Measurements from ENCODE around the gene COMMD1.

COMMD1 gene

DNA sequence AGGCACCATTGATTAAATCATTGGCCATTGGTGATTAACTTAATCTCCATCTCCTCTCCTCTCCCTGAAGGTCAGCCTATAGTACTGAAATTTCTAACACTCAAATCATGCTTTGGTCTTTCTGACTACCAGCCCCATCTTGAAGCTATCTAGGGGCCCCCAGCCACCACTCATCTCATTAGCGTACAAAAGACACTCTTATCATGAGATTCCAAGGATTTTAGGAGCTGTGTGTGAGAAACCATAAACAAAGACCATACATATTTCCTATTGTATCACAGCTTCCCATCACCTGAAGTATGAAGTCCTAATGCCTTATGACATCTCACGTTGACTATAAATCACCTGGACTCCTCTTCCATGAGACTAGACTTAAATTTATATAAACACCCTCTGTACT lies 196.4 kb downstream of the COMMD1 start:
- Histone ChIP-seq H3F3A (ENCODE audit: control insufficient read depth, insufficient read depth) (no peaks in the 10 kb centered on the region), H3K4me1 (ENCODE audit: control insufficient read depth, low read length) (peaks cover 38% of the 10 kb centered on the region), H3K4me2 (ENCODE audit: low read length) (no peak overlapping the region), H3K27me3 (ENCODE audit: control insufficient read depth, low read length) (no peaks in the 10 kb centered on the region), H3K9me3 (ENCODE audit: control insufficient read depth, insufficient read depth, low read length) (no peaks in the 10 kb centered on the region), H3K27ac (ENCODE audit: low read depth, low read length) (no peak overlapping the region), H3K4me3 (ENCODE audit: low read length) (no peak overlapping the region), H3K9me2 (replicated peaks; ENCODE audit: control insufficient read depth, low read length) (no peaks in the 10 kb centered on the region), H3K79me2 (ENCODE audit: control insufficient read depth, low read length) (no peaks in the 10 kb centered on the region), H4K20me1 (ENCODE audit: control insufficient read depth, insufficient read depth, low read depth, low read length) (no peaks in the 10 kb centered on the region), H3K36me3 (ENCODE audit: control insufficient read depth, low read length) (no peaks in the 10 kb centered on the region)
- TF ChIP-seq, protein P1, sequence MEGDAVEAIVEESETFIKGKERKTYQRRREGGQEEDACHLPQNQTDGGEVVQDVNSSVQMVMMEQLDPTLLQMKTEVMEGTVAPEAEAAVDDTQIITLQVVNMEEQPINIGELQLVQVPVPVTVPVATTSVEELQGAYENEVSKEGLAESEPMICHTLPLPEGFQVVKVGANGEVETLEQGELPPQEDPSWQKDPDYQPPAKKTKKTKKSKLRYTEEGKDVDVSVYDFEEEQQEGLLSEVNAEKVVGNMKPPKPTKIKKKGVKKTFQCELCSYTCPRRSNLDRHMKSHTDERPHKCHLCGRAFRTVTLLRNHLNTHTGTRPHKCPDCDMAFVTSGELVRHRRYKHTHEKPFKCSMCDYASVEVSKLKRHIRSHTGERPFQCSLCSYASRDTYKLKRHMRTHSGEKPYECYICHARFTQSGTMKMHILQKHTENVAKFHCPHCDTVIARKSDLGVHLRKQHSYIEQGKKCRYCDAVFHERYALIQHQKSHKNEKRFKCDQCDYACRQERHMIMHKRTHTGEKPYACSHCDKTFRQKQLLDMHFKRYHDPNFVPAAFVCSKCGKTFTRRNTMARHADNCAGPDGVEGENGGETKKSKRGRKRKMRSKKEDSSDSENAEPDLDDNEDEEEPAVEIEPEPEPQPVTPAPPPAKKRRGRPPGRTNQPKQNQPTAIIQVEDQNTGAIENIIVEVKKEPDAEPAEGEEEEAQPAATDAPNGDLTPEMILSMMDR (IDR thresholded peaks at IDR 0.05; ENCODE audit: low read depth, low read length, poor library complexity, severe bottlenecking): no peak
- no peak for TF ChIP-seq EZH2phosphoT487 (IDR thresholded peaks at IDR 0.05; ENCODE audit: borderline replicate concordance, low read length)

DNA sequence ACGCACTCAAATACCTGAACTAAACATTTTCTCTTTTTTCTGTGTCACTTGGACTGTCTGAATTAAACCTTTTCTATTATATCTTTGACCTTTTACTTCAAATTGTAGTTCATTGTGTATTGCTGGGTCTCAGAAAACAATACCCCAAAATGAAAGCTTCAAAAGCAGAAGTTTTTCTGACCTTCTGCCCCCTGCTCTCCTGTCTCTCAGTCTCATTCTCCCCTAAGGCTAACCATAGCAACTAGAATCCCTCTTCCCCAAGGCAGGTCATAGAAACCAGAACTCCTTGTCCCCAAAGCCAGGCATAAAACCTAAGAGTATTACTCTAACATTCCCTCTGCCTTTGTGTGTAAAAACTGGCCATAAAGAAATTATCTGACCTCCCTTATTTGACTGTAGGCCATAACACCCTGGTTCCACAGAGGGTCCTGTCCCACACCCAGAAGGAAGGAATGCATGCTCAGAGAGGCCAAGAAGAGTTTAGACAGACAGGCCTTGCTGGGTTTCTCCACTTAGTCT lies 197.0 kb downstream of the COMMD1 start:
- peaks cover 32% of the 10 kb centered on the region for H3K4me1 ChIP-seq (ENCODE audit: control insufficient read depth, low read length)
- H3K79me2 ChIP-seq (ENCODE audit: control insufficient read depth, low read length): no peaks in the 10 kb centered on the region
- H4K20me1 ChIP-seq (ENCODE audit: control insufficient read depth, insufficient read depth, low read depth, low read length): no peaks in the 10 kb centered on the region
- no peaks in the 10 kb centered on the region for H3K9me3 ChIP-seq (ENCODE audit: control insufficient read depth, insufficient read depth, low read length)
- TF ChIP-seq EZH2phosphoT487 (IDR thresholded peaks at IDR 0.05; ENCODE audit: borderline replicate concordance, low read length): no peak
- TF ChIP-seq, protein P1 (IDR thresholded peaks at IDR 0.05; ENCODE audit: low read depth, low read length, poor library complexity, severe bottlenecking): no peak
- no peaks in the 10 kb centered on the region for H3F3A ChIP-seq (ENCODE audit: control insufficient read depth, insufficient read depth)
- no peak overlapping the region for H3K27ac ChIP-seq (ENCODE audit: low read depth, low read length)
- H3K4me2 ChIP-seq (ENCODE audit: low read length): no peak overlapping the region
- H3K9me2 ChIP-seq (replicated peaks; ENCODE audit: control insufficient read depth, low read length): no peaks in the 10 kb centered on the region
- H3K4me3 ChIP-seq (ENCODE audit: low read length): no peak overlapping the region
- no peaks in the 10 kb centered on the region for H3K27me3 ChIP-seq (ENCODE audit: control insufficient read depth, low read length)
- H3K36me3 ChIP-seq (ENCODE audit: control insufficient read depth, low read length): no peaks in the 10 kb centered on the region

DNA sequence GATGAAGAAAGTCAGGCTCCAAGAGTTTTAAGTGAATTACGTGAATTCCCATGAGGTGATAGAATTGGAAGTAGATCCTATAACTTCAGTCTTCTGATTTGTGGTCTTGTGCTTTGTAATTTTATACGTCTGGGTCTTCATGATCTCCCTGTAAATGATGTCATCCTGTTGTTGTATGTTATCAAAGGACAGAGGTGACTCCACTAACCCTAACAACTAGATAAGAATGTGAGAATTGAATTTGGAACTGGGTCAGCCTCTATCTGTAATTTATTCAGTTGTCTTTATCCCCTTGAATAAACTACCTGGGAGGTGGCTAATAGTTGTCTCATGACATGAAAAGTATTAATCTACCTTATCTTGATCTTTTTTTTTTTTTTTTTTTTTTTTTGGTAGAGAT lies 204.1 kb downstream of the COMMD1 start:
- H4K20me1 ChIP-seq (ENCODE audit: control insufficient read depth, insufficient read depth, low read depth, low read length): no peaks in the 10 kb centered on the region
- H3K9me3 ChIP-seq (ENCODE audit: control insufficient read depth, insufficient read depth, low read length): no peaks in the 10 kb centered on the region
- TF ChIP-seq EZH2phosphoT487 (IDR thresholded peaks at IDR 0.05; ENCODE audit: borderline replicate concordance, low read length): no peak
- TF ChIP-seq, protein P1 (IDR thresholded peaks at IDR 0.05; ENCODE audit: low read depth, low read length, poor library complexity, severe bottlenecking): no peak

More for the DNA sequence above, 204.1 kb downstream of the COMMD1 start:
- no peaks in the 10 kb centered on the region for H3K79me2 ChIP-seq (ENCODE audit: control insufficient read depth, low read length)
- no peak overlapping the region for H3K4me3 ChIP-seq (ENCODE audit: low read length)
- H3K4me1 ChIP-seq (ENCODE audit: control insufficient read depth, low read length): peaks cover 16% of the 10 kb centered on the region
- H3F3A ChIP-seq (ENCODE audit: control insufficient read depth, insufficient read depth): no peaks in the 10 kb centered on the region
- H3K9me2 ChIP-seq (replicated peaks; ENCODE audit: control insufficient read depth, low read length): no peaks in the 10 kb centered on the region
- H3K27me3 ChIP-seq (ENCODE audit: control insufficient read depth, low read length): no peaks in the 10 kb centered on the region
- H3K36me3 ChIP-seq (ENCODE audit: control insufficient read depth, low read length): no peaks in the 10 kb centered on the region
- H3K27ac ChIP-seq (ENCODE audit: low read depth, low read length): no peak overlapping the region
- H3K4me2 ChIP-seq (ENCODE audit: low read length): no peak overlapping the region

All from DOHH2 (cell line).